HepG2 (cell line): ENCODE results near the gene KCND3. TPM values are rescaled to one million over a fixed set of nuclear protein-coding genes. Genes with fewer than 3 reads are reported as not detected.

Source experiments
- ATAC-seq: fragments of 200-7000 bp; cut with Tn5 transposase; 3 replicates; pipeline ENCODE4 v1.9.1; 2020; ENCODE audit warnings: mild to moderate bottlenecking, moderate library complexity
- BruUV-seq: library from RNA; stranded (reverse); fragments of 400-500 nt; replicated peaks from 2 replicates; lab custom pipeline; 2021; lab: Mats Ljungman, UMichigan
- CTCF ChIA-PET: fragments of 300-600 bp; formaldehyde crosslinking; extraction: SDS; loops from one replicate; lab custom pipeline; 2021; ENCODE audit warnings: low total read pairs, inconsistent platforms, low intra/inter-chr PET ratio; lab: Yijun Ruan, JAX
- POLR2A ChIA-PET: fragments of 350-600 bp; sonication (Branson Sonifier 250); formaldehyde crosslinking; loops from one replicate; lab custom pipeline; 2020; ENCODE audit warnings: antibody characterized with exemption, inconsistent platforms; lab: Yijun Ruan, JAX
- DNase-seq: peaks from one replicate; pipeline ENCODE4 v3.0.0-alpha.2; 2015; ENCODE audit warnings: low spot score
- FAIRE-seq: peaks from 3 replicates; lab custom pipeline; 2011; peaks lifted over from hg19 to GRCh38; lab: Jason Lieb, UNC
- H2AFZ ChIP-seq: one replicate; pipeline ENCODE4 v1.6.1; 2011; ENCODE audit warnings: low read length, inconsistent platforms
- H3K27ac ChIP-seq: fragments of 300-600 bp; 3 replicates; pipeline ENCODE4 v1.8.0; 2011; ENCODE audit warnings: mixed run types, mild to moderate bottlenecking, mixed read lengths, low read length, inconsistent platforms; ENCODE audit not compliant: insufficient read depth; ENCODE audit errors: extremely low read length
- H3K27me3 ChIP-seq, 2 experiments: fragments of 200-600 bp in 1 of 2; 2 replicates in 1 of 2; 3 replicates in 1 of 2; pipeline versions ENCODE4 v1.6.0 to v1.8.0; 2011; ENCODE audit warnings: low read length in 2 of 2, mild to moderate bottlenecking in 2 of 2, moderate library complexity in 2 of 2, inconsistent platforms in 1 of 2; ENCODE audit not compliant: insufficient read depth in 2 of 2, control insufficient read depth in 1 of 2
- H3K36me3 ChIP-seq, 2 experiments: fragments of 200-600 bp in 1 of 2; replicated peaks in 1 of 2; 2 replicates in 1 of 2; 3 replicates in 1 of 2; pipeline versions ENCODE4 v1.5.1 to v1.8.0; 2011; ENCODE audit warnings: low read length in 2 of 2, inconsistent platforms in 1 of 2; ENCODE audit not compliant: insufficient read depth in 2 of 2, control insufficient read depth in 1 of 2
- H3K4me1 ChIP-seq: 2 replicates; pipeline ENCODE4 v1.5.1; 2012; ENCODE audit warnings: low read length, inconsistent platforms; ENCODE audit not compliant: insufficient read depth
- H3K4me2 ChIP-seq: 2 replicates; pipeline ENCODE4 v1.6.0; 2011; ENCODE audit warnings: low read depth, low read length, inconsistent platforms
- H3K4me3 ChIP-seq, 3 experiments: fragments of 200-600 bp in 1 of 3; sonication (generic), shearing (Covaris generic) in 1 of 3; replicated peaks in 1 of 3; 2 replicates each; pipeline ENCODE4 v1.5.1; 2011 to 2016; ENCODE audit warnings: low read length in 3 of 3, inconsistent platforms in 2 of 3, low read depth in 2 of 3, mild to moderate bottlenecking in 2 of 3, control low read depth in 1 of 3, mixed read lengths in 1 of 3; ENCODE audit not compliant: insufficient read depth in 1 of 3
- H3K79me2 ChIP-seq: one replicate; pipeline ENCODE4 v1.6.1; 2011; ENCODE audit warnings: low read length, inconsistent platforms; ENCODE audit not compliant: insufficient read depth
- H3K9ac ChIP-seq: 2 replicates; pipeline ENCODE4 v1.6.0; 2011; ENCODE audit warnings: mild to moderate bottlenecking, low read depth, low read length, inconsistent platforms; ENCODE audit not compliant: insufficient read depth
- H3K9me3 ChIP-seq: 2 replicates; pipeline ENCODE4 v1.5.1; 2012; ENCODE audit warnings: mild to moderate bottlenecking, low read length
- H4K20me1 ChIP-seq: 2 replicates; pipeline ENCODE4 v1.6.0; 2011; ENCODE audit warnings: inconsistent platforms, mild to moderate bottlenecking, low read length, moderate library complexity; ENCODE audit not compliant: insufficient read depth
- ELF3 ChIP-seq: IDR thresholded peaks from 2 replicates; pipeline ENCODE4 v1.6.1; 2016; ENCODE audit warnings: missing genetic modification reagents, missing compliant biosample characterization
- KAT8 ChIP-seq: IDR thresholded peaks from 2 replicates; pipeline ENCODE4 v1.6.1; 2016; ENCODE audit warnings: missing genetic modification reagents, missing compliant biosample characterization
- KLF6 ChIP-seq: IDR thresholded peaks from 2 replicates; pipeline ENCODE4 v1.8.0; 2016; ENCODE audit warnings: missing biosample characterization, missing genetic modification reagents
- MLLT10 ChIP-seq: sonication (generic); formaldehyde crosslinking; IDR thresholded peaks from 2 replicates; pipeline ENCODE4 v1.4.0; 2020; ENCODE audit warnings: missing genetic modification reagents
- MTA3 ChIP-seq: sonication (generic); formaldehyde crosslinking; IDR thresholded peaks from 2 replicates; pipeline ENCODE4 v1.4.0; 2020; ENCODE audit warnings: missing genetic modification reagents
- NR2C2 ChIP-seq: sonication (generic); formaldehyde crosslinking; IDR thresholded peaks from 2 replicates; pipeline ENCODE4 v1.4.0; 2020; ENCODE audit warnings: missing genetic modification reagents, mild to moderate bottlenecking, moderate library complexity, borderline replicate concordance
- RAD51 ChIP-seq: fragments of 450-650 bp; IDR thresholded peaks from 2 replicates; pipeline ENCODE4 v1.6.1; 2016; ENCODE audit warnings: borderline replicate concordance
- ZNF446 ChIP-seq: sonication (generic); formaldehyde crosslinking; IDR thresholded peaks from 2 replicates; pipeline ENCODE4 v1.5.0; 2020; ENCODE audit warnings: mild to moderate bottlenecking, missing genetic modification reagents
- WGBS: methylation state at CpG from one replicate; pipeline ENCODE4 v1.1.6; 2017; ENCODE audit warnings: low lambda C conversion rate; 5-methylcytosine and 5-hydroxymethylcytosine counted together
- in situ Hi-C: cut with HindIII; loops from 2 replicates; pipeline ENCODE4 v1.10.0; 2017; ENCODE audit warnings: low pct_unique_long_range_greater_than_20kb; ENCODE audit not compliant: extremely low pct_ligation_motif_present
- intact Hi-C: fragments of 100-400 bp; cut with micrococcal nuclease; formaldehyde crosslinking; loops from one replicate; pipeline ENCODE4 v1.10.0; 2022; ENCODE audit not compliant: unreplicated experiment
- polyA plus RNA-seq, 8 experiments: library from polyadenylated mRNA; depleted of rRNA in 3 of 8; stranded (reverse) in 7 of 8; unstranded in 1 of 8; fragments of >200 nt; fragmentation: Illumina TruSeq in 4 of 8; extraction: Trizol in 4 of 8; gene quantifications; 2 replicates each; pipeline versions ENCODE4 v1.2.1 to v1.2.3, GENCODE V29; 2011 to 2016; ENCODE audit warnings: low read depth in 4 of 8, missing spikeins in 1 of 8, mixed read lengths in 1 of 8; ENCODE audit not compliant: insufficient read depth in 1 of 8
- total RNA-seq, 5 experiments: library from RNA; depleted of rRNA; stranded (reverse); fragments of >200 nt; fragmentation: Illumina TruSeq; extraction: Trizol; gene quantifications; 2 replicates each; pipeline ENCODE4 v1.2.3, GENCODE V29; 2016; ENCODE audit warnings: low read depth in 1 of 5
- TF ChIP-seq, protein P1 (sequence below): fragments of 450-650 bp; IDR thresholded peaks from 2 replicates; pipeline ENCODE4 v1.6.1; 2016
- TF ChIP-seq, protein P2 (sequence below): sonication (generic); formaldehyde crosslinking; IDR thresholded peaks from 2 replicates; pipeline ENCODE4 v1.5.0; 2020; ENCODE audit warnings: mild to moderate bottlenecking, missing genetic modification reagents
- TF ChIP-seq, protein P3 (sequence below): sonication (generic); formaldehyde crosslinking; IDR thresholded peaks from 2 replicates; pipeline ENCODE4 v1.4.0; 2020; ENCODE audit warnings: missing genetic modification reagents, low read depth, mild to moderate bottlenecking, borderline replicate concordance
- TF ChIP-seq, protein P4 (sequence below): sonication (generic); formaldehyde crosslinking; IDR thresholded peaks from 2 replicates; pipeline ENCODE4 v1.4.0; 2020; ENCODE audit warnings: missing genetic modification reagents, borderline replicate concordance

The KCND3 gene
- total and polyA plus RNA-seq, 2 of the 13 experiments (the other 11 are each of a cell fraction or from before 2014, with no cell fraction given), result 0.04 TPM; not detected in 1

DNA sequence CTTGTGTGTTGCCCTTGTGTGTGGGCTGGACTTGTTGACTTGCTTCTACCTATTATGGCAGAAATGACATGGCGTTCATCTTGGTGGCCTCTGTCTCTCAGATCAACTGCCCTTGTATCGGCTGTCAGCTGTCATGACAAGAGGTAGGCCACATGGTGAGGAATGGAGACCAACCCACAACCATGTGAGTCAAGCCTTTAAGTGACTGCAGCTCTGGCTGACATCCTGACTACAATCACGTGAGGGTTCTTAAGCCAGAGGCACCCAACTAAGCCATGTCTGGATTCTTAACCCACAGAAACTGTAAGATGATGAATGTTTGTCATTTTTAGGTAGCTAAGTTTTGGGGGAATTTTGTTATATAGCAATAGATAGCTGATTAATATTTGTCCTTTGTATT, 82.1 kb downstream of the KCND3 start:
- FAIRE-seq (no peak), ATAC-seq (no peak)
- H3K4me1 ChIP-seq, result no peaks in the 10 kb centered on the region
- BruUV-seq, result no TSS peak
- H3K27me3 ChIP-seq, result peaks cover 0 to 19% of the 10 kb centered on the region in 2 experiments; a peak in 2 of 5 replicates
- no peaks in the 10 kb centered on the region for H3K36me3 ChIP-seq
- H3K9me3 ChIP-seq, result no peaks in the 10 kb centered on the region
- POLR2A ChIA-PET, result no interaction called here
- H2AFZ ChIP-seq, result no peak overlapping the region
- no peak overlapping the region for H3K27ac ChIP-seq
- H4K20me1 ChIP-seq, result no peaks in the 10 kb centered on the region
- in situ Hi-C loops, result no loop called here
- no peak overlapping the region for H3K4me2 ChIP-seq
- H3K4me3 ChIP-seq, result no peak overlapping the region
- WGBS, result 5% methylated on average over 3 of the region's 3 CpGs
- no peak overlapping the region for H3K9ac ChIP-seq
- no peak for TF ChIP-seq KLF6 (CRISPR knock-in tag)
- TF ChIP-seq, protein P1, sequence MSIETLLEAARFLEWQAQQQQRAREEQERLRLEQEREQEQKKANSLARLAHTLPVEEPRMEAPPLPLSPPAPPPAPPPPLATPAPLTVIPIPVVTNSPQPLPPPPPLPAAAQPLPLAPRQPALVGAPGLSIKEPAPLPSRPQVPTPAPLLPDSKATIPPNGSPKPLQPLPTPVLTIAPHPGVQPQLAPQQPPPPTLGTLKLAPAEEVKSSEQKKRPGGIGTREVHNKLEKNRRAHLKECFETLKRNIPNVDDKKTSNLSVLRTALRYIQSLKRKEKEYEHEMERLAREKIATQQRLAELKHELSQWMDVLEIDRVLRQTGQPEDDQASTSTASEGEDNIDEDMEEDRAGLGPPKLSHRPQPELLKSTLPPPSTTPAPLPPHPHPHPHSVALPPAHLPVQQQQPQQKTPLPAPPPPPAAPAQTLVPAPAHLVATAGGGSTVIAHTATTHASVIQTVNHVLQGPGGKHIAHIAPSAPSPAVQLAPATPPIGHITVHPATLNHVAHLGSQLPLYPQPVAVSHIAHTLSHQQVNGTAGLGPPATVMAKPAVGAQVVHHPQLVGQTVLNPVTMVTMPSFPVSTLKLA, result 0 out of 2 replicates have a peak, but pooled peaks have one; percentile 36
- TF ChIP-seq, all 625 proteins: peak for 1
- intact Hi-C loops, result no loop called here
- CTCF ChIA-PET, result no interaction called here
- no peaks in the 10 kb centered on the region for H3K79me2 ChIP-seq
- no peak for DNase-seq

DNA sequence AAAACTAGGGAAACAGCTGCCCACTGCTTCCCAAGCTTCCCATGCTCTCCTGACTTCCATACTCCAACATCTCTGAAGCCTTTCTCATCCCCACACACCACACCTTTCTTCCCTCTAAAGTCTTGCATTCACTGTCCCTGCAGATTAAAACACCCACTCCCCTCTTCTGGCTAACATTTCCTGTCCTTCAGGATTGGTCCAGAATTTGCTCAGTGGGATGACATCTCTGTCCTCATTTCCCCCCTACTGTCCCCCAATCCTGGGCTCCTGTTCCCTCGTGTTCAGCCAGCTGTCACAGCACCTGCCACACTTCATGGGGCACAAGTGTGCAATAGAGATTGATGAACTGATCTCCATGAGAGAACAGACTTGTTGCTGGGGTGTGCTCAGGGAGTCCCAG, 82.7 kb downstream of the KCND3 start:
- Histone ChIP-seq H3K36me3 (no peaks in the 10 kb centered on the region), H3K27me3 (peaks cover 0 to 19% of the 10 kb centered on the region in 2 experiments; a peak in 2 of 5 replicates), H3K4me2 (no peak overlapping the region), H2AFZ (no peak overlapping the region), H3K79me2 (no peaks in the 10 kb centered on the region), H4K20me1 (no peaks in the 10 kb centered on the region), H3K27ac (no peak overlapping the region), H3K4me1 (no peaks in the 10 kb centered on the region), H3K9me3 (no peaks in the 10 kb centered on the region), H3K4me3 (no peak overlapping the region), H3K9ac (no peak overlapping the region)
- POLR2A ChIA-PET, result no interaction called here
- CTCF ChIA-PET, result no interaction called here
- no TSS peak for BruUV-seq
- no peak for DNase-seq
- FAIRE-seq, result no peak
- in situ Hi-C loops (no loop called here), intact Hi-C loops (no loop called here)
- ATAC-seq, result no peak
- WGBS, result 0% methylated on average over 1 of the region's 1 CpG
- TF ChIP-seq KAT8 (CRISPR knock-in tag), result no peak
- no peak for TF ChIP-seq ZNF446 (CRISPR knock-in tag)
- TF ChIP-seq, protein P2, sequence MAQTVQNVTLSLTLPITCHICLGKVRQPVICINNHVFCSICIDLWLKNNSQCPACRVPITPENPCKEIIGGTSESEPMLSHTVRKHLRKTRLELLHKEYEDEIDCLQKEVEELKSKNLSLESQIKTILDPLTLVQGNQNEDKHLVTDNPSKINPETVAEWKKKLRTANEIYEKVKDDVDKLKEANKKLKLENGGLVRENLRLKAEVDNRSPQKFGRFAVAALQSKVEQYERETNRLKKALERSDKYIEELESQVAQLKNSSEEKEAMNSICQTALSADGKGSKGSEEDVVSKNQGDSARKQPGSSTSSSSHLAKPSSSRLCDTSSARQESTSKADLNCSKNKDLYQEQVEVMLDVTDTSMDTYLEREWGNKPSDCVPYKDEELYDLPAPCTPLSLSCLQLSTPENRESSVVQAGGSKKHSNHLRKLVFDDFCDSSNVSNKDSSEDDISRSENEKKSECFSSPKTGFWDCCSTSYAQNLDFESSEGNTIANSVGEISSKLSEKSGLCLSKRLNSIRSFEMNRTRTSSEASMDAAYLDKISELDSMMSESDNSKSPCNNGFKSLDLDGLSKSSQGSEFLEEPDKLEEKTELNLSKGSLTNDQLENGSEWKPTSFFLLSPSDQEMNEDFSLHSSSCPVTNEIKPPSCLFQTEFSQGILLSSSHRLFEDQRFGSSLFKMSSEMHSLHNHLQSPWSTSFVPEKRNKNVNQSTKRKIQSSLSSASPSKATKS (CRISPR knock-in tag), result no peak
- TF ChIP-seq MLLT10 (CRISPR knock-in tag), result no peak
- TF ChIP-seq MTA3, result no peak
- TF ChIP-seq ELF3 (CRISPR knock-in tag), result no peak
- TF ChIP-seq, protein P3, sequence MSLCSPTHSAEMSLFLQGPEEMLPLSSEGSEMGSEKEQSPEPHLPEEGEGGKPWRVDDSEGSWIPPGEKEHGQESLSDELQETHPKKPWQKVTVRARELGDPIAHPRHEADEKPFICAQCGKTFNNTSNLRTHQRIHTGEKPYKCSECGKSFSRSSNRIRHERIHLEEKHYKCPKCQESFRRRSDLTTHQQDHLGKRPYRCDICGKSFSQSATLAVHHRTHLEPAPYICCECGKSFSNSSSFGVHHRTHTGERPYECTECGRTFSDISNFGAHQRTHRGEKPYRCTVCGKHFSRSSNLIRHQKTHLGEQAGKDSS (CRISPR knock-in tag), result no peak
- no peak for TF ChIP-seq RAD51
- TF ChIP-seq, protein P4, sequence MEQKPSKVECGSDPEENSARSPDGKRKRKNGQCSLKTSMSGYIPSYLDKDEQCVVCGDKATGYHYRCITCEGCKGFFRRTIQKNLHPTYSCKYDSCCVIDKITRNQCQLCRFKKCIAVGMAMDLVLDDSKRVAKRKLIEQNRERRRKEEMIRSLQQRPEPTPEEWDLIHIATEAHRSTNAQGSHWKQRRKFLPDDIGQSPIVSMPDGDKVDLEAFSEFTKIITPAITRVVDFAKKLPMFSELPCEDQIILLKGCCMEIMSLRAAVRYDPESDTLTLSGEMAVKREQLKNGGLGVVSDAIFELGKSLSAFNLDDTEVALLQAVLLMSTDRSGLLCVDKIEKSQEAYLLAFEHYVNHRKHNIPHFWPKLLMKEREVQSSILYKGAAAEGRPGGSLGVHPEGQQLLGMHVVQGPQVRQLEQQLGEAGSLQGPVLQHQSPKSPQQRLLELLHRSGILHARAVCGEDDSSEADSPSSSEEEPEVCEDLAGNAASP (CRISPR knock-in tag), result no peak
- no peak for TF ChIP-seq NR2C2 (CRISPR knock-in tag)
